ENCODE measurements around the gene LYRM9. TPM values are rescaled to one million over a fixed set of nuclear protein-coding genes. Genes with fewer than 3 reads are reported as not detected.
A peak's percentile ranks its signal among the peaks of the same experiment; 100 is the strongest.

The LYRM9 gene
- total RNA-seq, result 10 to 100 TPM in 6 of 8 experiments, 1 to 10 TPM in 2; 6.7 to 45.8 (median 14.4) TPM

DNA sequence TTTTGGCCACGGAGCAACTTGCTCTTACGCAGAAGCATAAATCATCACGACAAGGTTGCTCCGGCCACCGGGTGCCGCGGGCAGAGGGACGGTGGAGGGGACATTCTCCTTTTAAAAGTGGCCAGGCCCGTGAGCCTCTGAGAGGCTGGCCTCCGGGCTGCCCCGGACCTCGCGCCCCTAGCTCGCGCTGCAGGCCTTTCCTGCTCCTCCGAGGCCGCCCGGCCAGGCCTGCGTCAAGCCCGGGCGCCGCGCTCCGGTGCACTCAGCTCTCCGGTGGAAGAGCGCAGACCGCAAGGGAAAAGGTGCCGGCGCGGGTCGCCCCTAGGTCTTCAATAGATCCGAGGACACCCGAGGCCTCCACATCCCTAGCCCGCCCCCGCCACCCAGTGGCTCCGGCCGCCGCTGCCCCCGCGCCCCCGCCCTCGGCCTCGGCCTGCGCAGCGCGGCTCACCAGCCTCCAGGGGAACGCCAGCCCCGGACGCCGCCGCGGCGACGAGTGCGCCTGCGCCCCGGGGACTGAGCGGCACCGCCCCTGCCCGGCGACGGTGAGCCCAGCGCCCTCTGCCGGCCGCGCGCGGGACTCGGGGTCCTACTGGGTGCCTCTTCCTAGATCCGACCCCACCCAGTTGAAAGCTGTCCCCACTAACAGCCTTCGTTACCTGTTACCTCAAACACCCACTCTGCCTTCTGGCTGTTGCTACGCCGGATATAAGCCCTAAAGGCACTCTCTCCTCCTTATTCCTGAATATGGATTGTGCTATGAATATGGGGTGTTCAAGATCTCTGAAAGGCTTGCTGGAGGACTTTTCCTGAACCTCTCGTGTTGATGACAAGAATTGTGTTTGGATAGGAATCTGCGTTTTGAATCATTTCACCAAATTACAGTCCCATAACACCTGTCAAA is at the start of gene LYRM9:
Gene LYRM9, minus strand, starts transcription at position 500 of the 904 bp plus-strand sequence. CDS start 10,671 bp downstream, outside the sequence.
- peak; percentile 92 to 98 (median 96) for ATAC-seq (replicated peaks in 6 of 8)
- 0 to 17% (median 10%) methylated on average over 1 to 17 of the region's 75 CpGs; no CpG with 5 or more reads in 2 of the 10 experiments for WGBS, 10 experiments
- peak within 1 kb of the TSS; percentile 47 to 80 (median 55) for H3K4me3 ChIP-seq
- H3K4me1 ChIP-seq (replicated peaks in 1 of 2), result peaks cover 28 to 30% of the 10 kb centered on the region in 2 donors
- in situ Hi-C loops (cut with MboI; ENCODE audit: low pct_unique_long_range_greater_than_20kb in 2 of 9, low sequenced_read_pairs in 9 of 9, unreplicated experiment in 9 of 9), result no loop called here
- peak within 1 kb of the TSS; percentile 51 to 86 for H3K27ac ChIP-seq

- no peaks in the 10 kb centered on the region for H3K4me1 ChIP-seq (replicated peaks in 1 of 2)
- WGBS, 10 experiments, result 50 to 83% (median 75%) methylated on average over 1 to 11 of the region's 13 CpGs; no CpG with 5 or more reads in 3 of the 10 experiments
- H3K27ac ChIP-seq, result no peak overlapping the region
- ATAC-seq (replicated peaks in 6 of 8), result peak in 4 of 8 experiments; percentile 16 to 79 (median 47)
- in situ Hi-C loops (cut with MboI; ENCODE audit: low pct_unique_long_range_greater_than_20kb in 2 of 9, low sequenced_read_pairs in 9 of 9, unreplicated experiment in 9 of 9), result no loop called here
- no peak overlapping the region for H3K4me3 ChIP-seq
Observed at GRCh38 chr17:27940503-27941428, 47.6 kb upstream of the LYRM9 start.

GRCh38 chr17:27939474-27940465 is 46.6 kb upstream of the LYRM9 start:
- 0 to 70% (median 47%) methylated on average over 1 to 6 of the region's 7 CpGs; no CpG with 5 or more reads in 1 of the 10 experiments for WGBS, 10 experiments
- no peak overlapping the region for H3K27ac ChIP-seq
- ATAC-seq (replicated peaks in 6 of 8), result peak in 1 of 8 experiments; percentile 25
- H3K4me1 ChIP-seq (replicated peaks in 1 of 2), result no peaks in the 10 kb centered on the region
- in situ Hi-C loops (cut with MboI; ENCODE audit: low pct_unique_long_range_greater_than_20kb in 2 of 9, low sequenced_read_pairs in 9 of 9, unreplicated experiment in 9 of 9), result no loop called here
- H3K4me3 ChIP-seq, result no peak overlapping the region

- in situ Hi-C loops (cut with MboI; ENCODE audit: low pct_unique_long_range_greater_than_20kb in 2 of 9, low sequenced_read_pairs in 9 of 9, unreplicated experiment in 9 of 9), result no loop called here
- no peaks in the 10 kb centered on the region for H3K4me1 ChIP-seq (replicated peaks in 1 of 2)
- WGBS, 10 experiments, result 38 to 83% (median 66%) methylated on average over 1 to 4 of the region's 4 CpGs; no CpG with 5 or more reads in 4 of the 10 experiments
- H3K4me3 ChIP-seq, result no peak overlapping the region
- ATAC-seq (replicated peaks in 6 of 8), result no peak
- H3K27ac ChIP-seq, result no peak overlapping the region
Observed at GRCh38 chr17:27938864-27939263, 45.7 kb upstream of the LYRM9 start.

DNA sequence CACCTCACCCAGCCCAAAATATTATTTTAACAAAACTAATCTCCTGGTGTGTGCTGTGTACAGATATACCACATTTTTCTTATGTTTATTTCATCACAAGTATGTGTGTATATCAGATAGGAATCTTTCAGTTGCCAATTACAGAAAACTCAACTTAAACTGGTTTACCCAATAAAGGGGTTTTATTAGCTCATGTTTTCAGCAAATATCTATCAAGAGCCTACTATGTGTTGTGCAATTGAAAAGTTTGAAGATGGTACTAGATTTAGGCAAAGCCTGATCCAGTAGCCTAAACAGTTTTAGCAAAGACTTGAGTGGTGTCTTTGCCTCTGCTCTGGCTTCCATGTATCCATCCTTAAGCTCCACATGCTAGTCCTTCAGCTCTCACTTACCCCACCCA is 45.1 kb upstream of the LYRM9 start:
- in situ Hi-C loops (cut with MboI; ENCODE audit: low pct_unique_long_range_greater_than_20kb in 2 of 9, low sequenced_read_pairs in 9 of 9, unreplicated experiment in 9 of 9), result no loop called here
- no peak overlapping the region for H3K4me3 ChIP-seq
- no peak overlapping the region for H3K27ac ChIP-seq

DNA sequence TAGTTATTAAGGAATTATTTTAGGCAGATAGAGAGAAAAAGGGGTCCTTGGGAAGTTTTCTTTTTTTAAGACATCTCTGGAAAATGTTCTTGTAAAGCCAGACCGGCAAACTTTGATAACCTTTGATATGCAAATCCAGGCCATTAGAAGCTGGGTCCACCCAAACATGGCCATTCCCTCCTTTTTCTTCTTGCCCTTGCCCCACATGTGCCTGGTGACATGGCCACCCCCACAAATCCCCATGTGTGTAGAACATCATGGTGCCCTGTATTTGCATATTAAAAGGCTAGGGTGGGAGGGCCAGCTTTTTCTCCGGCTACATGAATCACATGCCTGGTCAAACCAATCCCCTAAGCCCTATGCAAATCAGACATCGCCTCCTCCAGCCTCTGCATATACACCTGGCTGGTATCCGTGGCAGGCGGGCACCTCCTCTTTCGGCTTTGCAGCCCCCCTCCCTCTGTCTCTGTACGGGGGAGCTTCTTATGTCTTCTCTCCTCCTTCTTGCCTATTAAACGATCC is 43.9 kb upstream of the LYRM9 start:
- WGBS, 10 experiments, result 51 to 100% (median 73%) methylated on average over 1 to 6 of the region's 8 CpGs; no CpG with 5 or more reads in 2 of the 10 experiments
- in situ Hi-C loops (cut with MboI; ENCODE audit: low pct_unique_long_range_greater_than_20kb in 2 of 9, low sequenced_read_pairs in 9 of 9, unreplicated experiment in 9 of 9), result no loop called here
- Histone ChIP-seq H3K4me3 (no peak overlapping the region), H3K4me1 (replicated peaks in 1 of 2) (no peaks in the 10 kb centered on the region), H3K27ac (no peak overlapping the region)
- no peak for ATAC-seq (replicated peaks in 6 of 8)

More for the DNA sequence above, 45.1 kb upstream of the LYRM9 start:
- no peaks in the 10 kb centered on the region for H3K4me1 ChIP-seq (replicated peaks in 1 of 2)
- ATAC-seq (replicated peaks in 6 of 8), result no peak

GRCh38 chr17:27930000-27930399 is 36.8 kb upstream of the LYRM9 start:
- H3K27ac ChIP-seq, result no peak overlapping the region
- no peaks in the 10 kb centered on the region for H3K4me1 ChIP-seq (replicated peaks in 1 of 2)
- no peak overlapping the region for H3K4me3 ChIP-seq
- WGBS, 10 experiments, result 25 to 85% (median 69%) methylated on average over 3 to 6 of the region's 6 CpGs; no CpG with 5 or more reads in 1 of the 10 experiments
- in situ Hi-C loops (cut with MboI; ENCODE audit: low pct_unique_long_range_greater_than_20kb in 2 of 9, low sequenced_read_pairs in 9 of 9, unreplicated experiment in 9 of 9), result loop anchor here in 1 of 9 experiments (10.0 kb wide), 1 partner anchor 55 kb away; no protein-coding TSS in a partner anchor
- ATAC-seq (replicated peaks in 6 of 8), result no peak

- no peak for ATAC-seq (replicated peaks in 6 of 8)
- H3K4me3 ChIP-seq, result no peak overlapping the region
- H3K4me1 ChIP-seq (replicated peaks in 1 of 2), result no peaks in the 10 kb centered on the region
- in situ Hi-C loops (cut with MboI; ENCODE audit: low pct_unique_long_range_greater_than_20kb in 2 of 9, low sequenced_read_pairs in 9 of 9, unreplicated experiment in 9 of 9), result loop anchor here in 1 of 9 experiments (10.0 kb wide), 1 partner anchor 56 kb away; no protein-coding TSS in a partner anchor
- WGBS, 10 experiments, result 80 to 100% (median 100%) methylated on average over 1 to 4 of the region's 5 CpGs; no CpG with 5 or more reads in 5 of the 10 experiments
- no peak overlapping the region for H3K27ac ChIP-seq
Observed at GRCh38 chr17:27928587-27928986, 35.4 kb upstream of the LYRM9 start.

- WGBS, 10 experiments, result 50 to 83% (median 67%) methylated on average over 1 to 2 of the region's 2 CpGs; no CpG with 5 or more reads in 1 of the 10 experiments
- Histone ChIP-seq H3K4me3 (no peak overlapping the region), H3K4me1 (replicated peaks in 1 of 2) (no peaks in the 10 kb centered on the region), H3K27ac (no peak overlapping the region)
- in situ Hi-C loops (cut with MboI; ENCODE audit: low pct_unique_long_range_greater_than_20kb in 2 of 9, low sequenced_read_pairs in 9 of 9, unreplicated experiment in 9 of 9), result loop anchor here in 1 of 9 experiments (10.0 kb wide), 1 partner anchor 57 kb away; no protein-coding TSS in a partner anchor
- no peak for ATAC-seq (replicated peaks in 6 of 8)
Observed at GRCh38 chr17:27927781-27928180, 34.6 kb upstream of the LYRM9 start.

- Histone ChIP-seq H3K4me1 (replicated peaks in 1 of 2) (no peaks in the 10 kb centered on the region), H3K4me3 (no peak overlapping the region), H3K27ac (no peak overlapping the region)
- in situ Hi-C loops (cut with MboI; ENCODE audit: low pct_unique_long_range_greater_than_20kb in 2 of 9, low sequenced_read_pairs in 9 of 9, unreplicated experiment in 9 of 9), result loop anchor here in 3 of 9 experiments (10.0 to 25.0 kb wide), 5 partner anchors 63 to 216 kb away; partner anchors contain the start of genes NLK (in 1 of the 3) and NOS2 (in 1 of the 3)
- no peak for ATAC-seq (replicated peaks in 6 of 8)
- WGBS, 10 experiments, result 32 to 87% (median 67%) methylated on average over 1 to 3 of the region's 3 CpGs; no CpG with 5 or more reads in 1 of the 10 experiments
Observed at GRCh38 chr17:27921599-27921998, 28.4 kb upstream of the LYRM9 start.

DNA sequence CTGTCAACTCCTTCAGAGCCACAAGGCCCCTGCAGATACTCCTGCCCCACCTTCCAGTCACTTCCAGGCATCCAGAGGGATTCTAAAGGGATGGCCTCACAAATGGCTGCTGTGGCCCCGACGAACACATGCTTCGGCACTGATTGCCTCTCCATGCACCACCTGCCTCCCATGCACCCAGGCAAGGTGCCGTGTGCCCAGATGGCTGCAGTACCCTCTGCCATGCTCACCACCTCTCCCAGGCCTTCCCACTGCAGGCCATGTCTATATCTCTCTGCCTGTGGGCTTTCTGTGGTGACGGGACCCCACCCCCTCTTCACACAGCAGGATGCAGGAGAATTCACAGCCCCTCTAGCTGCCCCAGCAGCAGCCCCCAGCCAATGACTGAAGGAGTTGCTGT is 27.9 kb upstream of the LYRM9 start:
- no peak overlapping the region for H3K27ac ChIP-seq
- in situ Hi-C loops (cut with MboI; ENCODE audit: low pct_unique_long_range_greater_than_20kb in 2 of 9, low sequenced_read_pairs in 9 of 9, unreplicated experiment in 9 of 9), result loop anchor here in 3 of 9 experiments (10.0 to 25.0 kb wide), 5 partner anchors 64 to 216 kb away; partner anchors contain the start of genes NLK (in 1 of the 3) and NOS2 (in 1 of the 3)
- no peak for ATAC-seq (replicated peaks in 6 of 8)
- H3K4me1 ChIP-seq (replicated peaks in 1 of 2), result no peaks in the 10 kb centered on the region
- no peak overlapping the region for H3K4me3 ChIP-seq
- 20 to 100% (median 95%) methylated on average over 1 to 4 of the region's 5 CpGs; no CpG with 5 or more reads in 6 of the 10 experiments for WGBS, 10 experiments
